Body of pancreas (tissue), 4 donors: ENCODE data around the gene LOXHD1.

Experiments used
- CTCF ChIP-seq, 7 experiments: fragments of 450-650 bp in 4 of 7; fragments of 200-600 bp in 3 of 7; sonication (generic) in 3 of 7; IDR thresholded peaks; one replicate each; pipeline ENCODE4 v1.5.1; 2016 to 2019; ENCODE audit warnings: antibody characterized with exemption in 7 of 7
- POLR2A ChIP-seq, 3 donors: fragments of 450-650 bp; IDR thresholded peaks; one replicate each; pipeline ENCODE4 v1.6.1; 2016; ENCODE audit warnings: antibody characterized with exemption in 3 of 3, mild to moderate bottlenecking in 2 of 3

- TF ChIP-seq CTCF (IDR thresholded peaks at IDR 0.05), result no peak
- no peak for TF ChIP-seq POLR2A (IDR thresholded peaks at IDR 0.05)
Observed at GRCh38 chr18:46574743-46575115, 82.3 kb downstream of the LOXHD1 start.
